Right lobe of liver (tissue), 4 donors: Measurements from ENCODE around the gene CASZ1.

ENCODE experiments used
- POLR2A ChIP-seq: fragments of 450-650 bp; IDR thresholded peaks from one replicate; pipeline ENCODE4 v1.6.1; 2017; ENCODE audit warnings: antibody characterized with exemption, mild to moderate bottlenecking
- TF ChIP-seq, protein P1 (sequence below), 4 donors: fragments of 200-600 bp in 3 of 4; fragments of 450-650 bp in 1 of 4; IDR thresholded peaks; one replicate each; pipeline versions ENCODE4 v1.5.1 to v1.8.0; 2016 to 2022; ENCODE audit warnings: antibody characterized with exemption in 4 of 4, mild to moderate bottlenecking in 2 of 4
- donor health status: DM: no; HTN: no; CAD: no.
- donor health status: DM: no; HTN: no; CAD: no.
- donor health status: DM: no; HTN: yes; CAD: no.

DNA sequence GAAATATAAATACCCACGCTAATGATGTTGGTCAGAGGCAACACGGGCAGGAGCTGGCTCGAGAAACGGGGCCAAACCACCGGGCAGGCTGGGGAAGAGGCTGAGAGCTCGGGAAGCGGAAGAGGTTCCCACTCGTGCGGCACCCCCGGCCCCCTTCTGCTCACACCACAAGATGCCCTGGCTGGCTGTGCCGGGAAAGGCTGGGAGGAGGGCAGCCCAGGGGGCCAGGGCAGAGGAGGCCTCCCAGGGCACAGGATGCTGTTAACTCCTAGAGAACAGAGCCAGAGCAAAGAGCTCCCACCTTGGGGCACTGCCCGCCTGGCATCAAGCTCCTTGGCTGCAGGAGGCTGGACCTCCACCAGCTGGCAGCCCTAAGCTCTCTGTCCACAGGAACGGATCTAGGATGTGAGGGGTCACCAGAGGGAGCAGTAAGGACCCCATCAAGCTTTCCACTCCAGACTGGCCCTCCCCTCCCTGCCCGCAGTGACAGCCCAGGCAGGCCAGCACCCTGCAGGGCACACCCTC lies 44.8 kb downstream of the CASZ1 start:
- no peak for TF ChIP-seq POLR2A
- TF ChIP-seq, protein P1, sequence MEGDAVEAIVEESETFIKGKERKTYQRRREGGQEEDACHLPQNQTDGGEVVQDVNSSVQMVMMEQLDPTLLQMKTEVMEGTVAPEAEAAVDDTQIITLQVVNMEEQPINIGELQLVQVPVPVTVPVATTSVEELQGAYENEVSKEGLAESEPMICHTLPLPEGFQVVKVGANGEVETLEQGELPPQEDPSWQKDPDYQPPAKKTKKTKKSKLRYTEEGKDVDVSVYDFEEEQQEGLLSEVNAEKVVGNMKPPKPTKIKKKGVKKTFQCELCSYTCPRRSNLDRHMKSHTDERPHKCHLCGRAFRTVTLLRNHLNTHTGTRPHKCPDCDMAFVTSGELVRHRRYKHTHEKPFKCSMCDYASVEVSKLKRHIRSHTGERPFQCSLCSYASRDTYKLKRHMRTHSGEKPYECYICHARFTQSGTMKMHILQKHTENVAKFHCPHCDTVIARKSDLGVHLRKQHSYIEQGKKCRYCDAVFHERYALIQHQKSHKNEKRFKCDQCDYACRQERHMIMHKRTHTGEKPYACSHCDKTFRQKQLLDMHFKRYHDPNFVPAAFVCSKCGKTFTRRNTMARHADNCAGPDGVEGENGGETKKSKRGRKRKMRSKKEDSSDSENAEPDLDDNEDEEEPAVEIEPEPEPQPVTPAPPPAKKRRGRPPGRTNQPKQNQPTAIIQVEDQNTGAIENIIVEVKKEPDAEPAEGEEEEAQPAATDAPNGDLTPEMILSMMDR (IDR thresholded peaks at IDR 0.05) = no peak
